ENCODE measurements around the gene KCNT2.

KCNT2 gene

GRCh38 chr1:196501760-196502428, 106.3 kb downstream of the KCNT2 start:
- no peak for TF ChIP-seq CTCF (conservative IDR thresholded peaks at IDR 0.05; ENCODE audit: low read depth, low read length)
- DNase-seq (ENCODE audit: low read depth), result no peak
- no peak overlapping the region for H3K4me3 ChIP-seq (ENCODE audit: low read length)

GRCh38 chr1:196497817-196498216, 110.4 kb downstream of the KCNT2 start:
- TF ChIP-seq CTCF (conservative IDR thresholded peaks at IDR 0.05; ENCODE audit: low read depth, low read length), result no peak
- no peak overlapping the region for H3K4me3 ChIP-seq (ENCODE audit: low read length)
- no peak for DNase-seq (ENCODE audit: low read depth)

GRCh38 chr1:196494766-196495165, 113.5 kb downstream of the KCNT2 start:
- no peak overlapping the region for H3K4me3 ChIP-seq (ENCODE audit: low read length)
- no peak for TF ChIP-seq CTCF (conservative IDR thresholded peaks at IDR 0.05; ENCODE audit: low read depth, low read length)
- no peak for DNase-seq (ENCODE audit: low read depth)

GRCh38 chr1:196493881-196494280, 114.4 kb downstream of the KCNT2 start:
- no peak overlapping the region for H3K4me3 ChIP-seq (ENCODE audit: low read length)
- TF ChIP-seq CTCF (conservative IDR thresholded peaks at IDR 0.05; ENCODE audit: low read depth, low read length), result no peak
- DNase-seq (ENCODE audit: low read depth), result no peak

- no peak for DNase-seq (ENCODE audit: low read depth)
- no peak for TF ChIP-seq CTCF (conservative IDR thresholded peaks at IDR 0.05; ENCODE audit: low read depth, low read length)
- H3K4me3 ChIP-seq (ENCODE audit: low read length), result no peak overlapping the region
Observed at GRCh38 chr1:196488579-196488978, 119.7 kb downstream of the KCNT2 start.

GRCh38 chr1:196486346-196486745, 121.9 kb downstream of the KCNT2 start:
- no peak for DNase-seq (ENCODE audit: low read depth)
- no peak for TF ChIP-seq CTCF (conservative IDR thresholded peaks at IDR 0.05; ENCODE audit: low read depth, low read length)
- no peak overlapping the region for H3K4me3 ChIP-seq (ENCODE audit: low read length)

GRCh38 chr1:196481616-196482015, 126.6 kb downstream of the KCNT2 start:
- DNase-seq (ENCODE audit: low read depth), result no peak
- no peak for TF ChIP-seq CTCF (conservative IDR thresholded peaks at IDR 0.05; ENCODE audit: low read depth, low read length)
- no peak overlapping the region for H3K4me3 ChIP-seq (ENCODE audit: low read length)

Measured in retinal pigment epithelial cell (primary cell).